Activated CD8-positive, alpha-beta memory T cell treated with anti-CD3 and anti-CD28 coated beads, Interleukin-2, amount 50 U/mL, for 4 hours (primary cell): ENCODE measurements around the gene RAB6B.

Experiments used
- DNase-seq: peaks from one replicate; pipeline ENCODE4 v3.0.0-alpha.2; 2020

Gene RAB6B

GRCh38 chr3:133834621-133835417 lies 60.9 kb downstream of the RAB6B start:
- no peak for DNase-seq

- DNase-seq: no peak
Observed at GRCh38 chr3:133833880-133834620, 61.6 kb downstream of the RAB6B start.

- no peak for DNase-seq
Observed at GRCh38 chr3:133833267-133833666, 62.4 kb downstream of the RAB6B start.

- no peak for DNase-seq
Observed at GRCh38 chr3:133832802-133833144, 62.9 kb downstream of the RAB6B start.

- DNase-seq: no peak
Observed at GRCh38 chr3:133831966-133832801, 63.5 kb downstream of the RAB6B start.

GRCh38 chr3:133830071-133830470 lies 65.6 kb downstream of the RAB6B start:
- no peak for DNase-seq

GRCh38 chr3:133829310-133829707 lies 66.4 kb downstream of the RAB6B start:
- no peak for DNase-seq

GRCh38 chr3:133828576-133829309 lies 66.9 kb downstream of the RAB6B start:
- DNase-seq: no peak

GRCh38 chr3:133827684-133828083 lies 68.0 kb downstream of the RAB6B start:
- DNase-seq: no peak

GRCh38 chr3:133827136-133827535 lies 68.5 kb downstream of the RAB6B start:
- DNase-seq: no peak

GRCh38 chr3:133825969-133826727 lies 69.5 kb downstream of the RAB6B start:
- DNase-seq: no peak

- no peak for DNase-seq
Observed at GRCh38 chr3:133824961-133825485, 70.7 kb downstream of the RAB6B start.

GRCh38 chr3:133821767-133822638 lies 73.7 kb downstream of the RAB6B start:
- no peak for DNase-seq

GRCh38 chr3:133820889-133821675 lies 74.6 kb downstream of the RAB6B start:
- DNase-seq: no peak

GRCh38 chr3:133820129-133820528 lies 75.6 kb downstream of the RAB6B start:
- DNase-seq: no peak

- DNase-seq: no peak
Observed at GRCh38 chr3:133815386-133815785, 80.3 kb downstream of the RAB6B start.

- no peak for DNase-seq
Observed at GRCh38 chr3:133812872-133813271, 82.8 kb downstream of the RAB6B start.

GRCh38 chr3:133805702-133806475 lies 89.8 kb downstream of the RAB6B start, which contains the start of gene SRPRB:
TSS of gene SRPRB (plus strand) at chr3:133805815. CDS start at chr3:133805849, 34 bp downstream.
- peak; percentile 95 for DNase-seq

- DNase-seq: no peak
Observed at GRCh38 chr3:133805384-133805701, 90.3 kb downstream of the RAB6B start.
